HG02973 (cell line): ENCODE measurements around the gene LIMS4.
"Not testable (repeated sequence)": the region's sequence is repeated elsewhere in the genome, so short reads cannot be mapped to it uniquely, and the experiment has no call there.

Experiments used
- ATAC-seq: cut with Tn5 transposase; IDR thresholded peaks from one replicate; pipeline ENCODE4 v1.9.1; 2021; ENCODE audit warnings: moderate library complexity; ENCODE audit not compliant: unreplicated experiment

LIMS4 gene

GRCh38 chr2:110450951-110451350 lies 21.7 kb downstream of the LIMS4 start:
- ATAC-seq = not testable (repeated sequence)

- ATAC-seq = not testable (repeated sequence)
Observed at GRCh38 chr2:110449127-110449947, 23.3 kb downstream of the LIMS4 start.

- ATAC-seq = not testable (repeated sequence)
Observed at GRCh38 chr2:110446644-110447043, 26.0 kb downstream of the LIMS4 start.

GRCh38 chr2:110443305-110444005 lies 29.2 kb downstream of the LIMS4 start:
- ATAC-seq = not testable (repeated sequence)

GRCh38 chr2:110441905-110442304 lies 30.7 kb downstream of the LIMS4 start:
- ATAC-seq = not testable (repeated sequence)

GRCh38 chr2:110434565-110434964 lies 38.1 kb downstream of the LIMS4 start:
- not testable (repeated sequence) for ATAC-seq

- ATAC-seq = not testable (repeated sequence)
Observed at GRCh38 chr2:110425725-110426124, 46.9 kb downstream of the LIMS4 start.

- not testable (repeated sequence) for ATAC-seq
Observed at GRCh38 chr2:110424421-110424820, 48.2 kb downstream of the LIMS4 start.

- ATAC-seq = not testable (repeated sequence)
Observed at GRCh38 chr2:110423574-110423962, 49.0 kb downstream of the LIMS4 start.

- ATAC-seq = not testable (repeated sequence)
Observed at GRCh38 chr2:110422852-110423573, 49.6 kb downstream of the LIMS4 start.

- ATAC-seq = not testable (repeated sequence)
Observed at GRCh38 chr2:110420641-110421354, 51.8 kb downstream of the LIMS4 start.

- ATAC-seq = not testable (repeated sequence)
Observed at GRCh38 chr2:110407142-110407541, 65.5 kb downstream of the LIMS4 start.

- not testable (repeated sequence) for ATAC-seq
Observed at GRCh38 chr2:110404988-110405387, 67.6 kb downstream of the LIMS4 start.

- not testable (repeated sequence) for ATAC-seq
Observed at GRCh38 chr2:110404246-110404645, 68.4 kb downstream of the LIMS4 start.

- ATAC-seq = not testable (repeated sequence)
Observed at GRCh38 chr2:110401001-110401618, 71.5 kb downstream of the LIMS4 start.

GRCh38 chr2:110399378-110399777 lies 73.2 kb downstream of the LIMS4 start:
- ATAC-seq = not testable (repeated sequence)

GRCh38 chr2:110395990-110396389 lies 76.6 kb downstream of the LIMS4 start:
- not testable (repeated sequence) for ATAC-seq
